IMR-90 (cell line): Measurements from ENCODE around the gene CCKAR.

ENCODE experiments used
- BHLHE40 ChIP-seq: fragments of 150-350 bp; IDR thresholded peaks from 2 replicates; pipeline ENCODE4 v1.6.1; 2016; ENCODE audit warnings: mild to moderate bottlenecking, low read depth, low read length
- CTCF ChIP-seq: conservative IDR thresholded peaks from 2 replicates; pipeline ENCODE4 v1.5.1; 2012; ENCODE audit warnings: mild to moderate bottlenecking, low read depth, low read length, improper control_type of control experiment
- POLR2A ChIP-seq: IDR thresholded peaks from 2 replicates; pipeline ENCODE4 v1.6.1; 2012; ENCODE audit warnings: mild to moderate bottlenecking, low read depth, low read length

GRCh38 chr4:26530099-26530498 lies 39.8 kb upstream of the CCKAR start:
- TF ChIP-seq CTCF, result no peak
- no peak for TF ChIP-seq POLR2A
- TF ChIP-seq BHLHE40, result no peak
